HG02840 (cell line): ENCODE measurements around the gene JARID2.

Experiments used
- ATAC-seq: cut with Tn5 transposase; IDR thresholded peaks from one replicate; pipeline ENCODE4 v1.9.1; 2021; ENCODE audit warnings: mild to moderate bottlenecking, moderate library complexity, moderate number of reproducible peaks; ENCODE audit not compliant: unreplicated experiment, low FRiP score

JARID2 gene

DNA sequence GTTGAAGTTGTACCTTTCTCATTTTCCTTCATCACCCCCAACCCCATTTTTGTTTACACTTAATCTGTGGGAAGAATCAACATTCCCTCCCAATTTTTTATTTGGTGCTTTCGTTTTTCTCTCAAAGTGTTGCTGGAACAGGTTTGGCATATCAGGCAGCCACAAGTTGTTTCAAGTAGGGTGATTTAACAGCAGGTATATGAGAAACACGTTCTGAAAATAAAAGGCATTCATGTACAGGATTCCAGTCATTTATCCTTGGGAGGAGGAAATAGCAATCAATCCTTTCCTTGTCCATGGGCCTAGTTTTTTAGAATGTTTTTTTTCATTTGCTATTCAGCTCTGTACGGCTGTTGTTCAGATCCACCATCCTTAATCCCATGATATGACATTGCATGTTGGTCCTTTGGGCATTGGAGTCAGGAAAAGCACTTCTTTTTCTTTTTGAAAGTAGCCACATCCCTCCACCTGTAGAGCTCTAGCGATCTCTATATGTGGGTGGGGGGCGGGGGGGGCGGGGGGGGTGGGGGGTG, 120.2 kb downstream of the JARID2 start:
- ATAC-seq: no peak

DNA sequence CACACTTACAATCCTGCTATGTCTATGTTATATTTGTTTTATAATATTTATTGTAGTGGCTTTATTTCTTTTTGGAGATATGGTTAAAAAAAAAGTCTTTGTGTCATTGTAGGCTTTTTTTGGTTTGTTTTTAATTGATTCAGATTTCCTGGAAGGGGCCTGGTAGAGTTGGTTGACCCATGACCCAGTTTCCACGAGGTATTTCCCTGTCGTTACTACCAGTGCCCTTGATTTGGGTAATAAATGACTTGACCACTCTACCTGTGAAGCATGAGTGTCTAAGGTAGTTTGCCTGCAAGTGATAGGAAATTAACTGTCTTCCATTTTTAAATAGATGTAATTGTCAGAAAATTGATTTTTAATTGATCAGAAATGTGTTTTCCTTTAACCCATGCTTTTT, 121.0 kb downstream of the JARID2 start:
- no peak for ATAC-seq

DNA sequence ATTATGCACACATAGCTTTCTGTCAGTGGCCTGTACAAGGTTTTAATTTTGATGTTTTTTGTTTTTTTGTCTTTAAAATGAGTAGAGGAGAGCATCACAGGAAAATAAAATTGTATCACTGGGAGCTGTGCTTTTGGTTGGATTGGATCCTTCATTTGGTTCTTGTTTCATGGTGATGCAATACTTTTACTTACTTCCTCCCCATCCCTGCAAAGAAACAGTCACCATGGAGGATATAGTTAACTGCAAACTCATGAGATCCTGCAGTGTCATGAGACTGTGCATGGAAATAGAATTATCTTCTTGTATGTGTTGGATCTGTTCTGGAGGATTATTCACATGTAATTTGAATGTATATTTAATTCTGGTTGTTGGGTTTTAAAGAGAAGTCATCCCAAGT, 122.3 kb downstream of the JARID2 start:
- ATAC-seq: no peak

DNA sequence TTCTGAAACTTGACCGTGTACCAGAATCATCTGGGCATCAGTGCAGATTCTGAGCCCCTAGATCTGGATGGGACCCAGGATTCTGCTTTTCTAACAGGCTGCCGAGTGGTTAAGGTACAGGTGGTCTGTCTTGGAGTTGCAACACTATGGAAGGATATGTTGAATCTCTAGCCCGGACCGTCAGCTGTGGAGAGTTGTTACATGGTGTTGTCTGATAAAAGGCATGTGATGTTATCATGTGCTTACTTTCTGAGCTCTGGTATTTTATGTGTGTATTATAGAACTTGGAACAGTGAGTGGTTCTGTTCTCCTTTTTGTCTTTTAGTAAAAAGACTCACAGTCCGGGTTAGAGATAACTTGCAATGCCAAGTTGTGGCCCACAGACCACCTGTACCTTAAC, 123.0 kb downstream of the JARID2 start:
- ATAC-seq: no peak

DNA sequence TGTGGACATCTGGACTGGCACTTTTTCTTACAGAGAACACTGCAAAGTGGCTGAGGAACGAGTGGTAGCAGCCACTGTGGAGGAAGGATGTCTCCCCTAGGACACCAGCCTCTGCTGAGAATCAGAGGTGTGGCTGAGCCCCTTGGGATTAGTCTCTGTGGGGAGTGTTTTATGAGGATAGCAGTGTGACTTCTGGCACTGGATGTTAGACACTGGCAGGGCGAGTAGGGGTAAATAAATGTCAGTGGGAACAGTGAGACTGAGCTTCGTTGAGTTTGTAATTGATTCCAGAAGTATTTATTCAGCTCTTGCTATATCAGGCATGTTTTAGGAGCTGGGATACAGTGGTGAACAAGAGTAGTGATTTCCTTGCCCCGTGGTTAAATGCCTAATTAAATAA, 124.0 kb downstream of the JARID2 start:
- no peak for ATAC-seq

DNA sequence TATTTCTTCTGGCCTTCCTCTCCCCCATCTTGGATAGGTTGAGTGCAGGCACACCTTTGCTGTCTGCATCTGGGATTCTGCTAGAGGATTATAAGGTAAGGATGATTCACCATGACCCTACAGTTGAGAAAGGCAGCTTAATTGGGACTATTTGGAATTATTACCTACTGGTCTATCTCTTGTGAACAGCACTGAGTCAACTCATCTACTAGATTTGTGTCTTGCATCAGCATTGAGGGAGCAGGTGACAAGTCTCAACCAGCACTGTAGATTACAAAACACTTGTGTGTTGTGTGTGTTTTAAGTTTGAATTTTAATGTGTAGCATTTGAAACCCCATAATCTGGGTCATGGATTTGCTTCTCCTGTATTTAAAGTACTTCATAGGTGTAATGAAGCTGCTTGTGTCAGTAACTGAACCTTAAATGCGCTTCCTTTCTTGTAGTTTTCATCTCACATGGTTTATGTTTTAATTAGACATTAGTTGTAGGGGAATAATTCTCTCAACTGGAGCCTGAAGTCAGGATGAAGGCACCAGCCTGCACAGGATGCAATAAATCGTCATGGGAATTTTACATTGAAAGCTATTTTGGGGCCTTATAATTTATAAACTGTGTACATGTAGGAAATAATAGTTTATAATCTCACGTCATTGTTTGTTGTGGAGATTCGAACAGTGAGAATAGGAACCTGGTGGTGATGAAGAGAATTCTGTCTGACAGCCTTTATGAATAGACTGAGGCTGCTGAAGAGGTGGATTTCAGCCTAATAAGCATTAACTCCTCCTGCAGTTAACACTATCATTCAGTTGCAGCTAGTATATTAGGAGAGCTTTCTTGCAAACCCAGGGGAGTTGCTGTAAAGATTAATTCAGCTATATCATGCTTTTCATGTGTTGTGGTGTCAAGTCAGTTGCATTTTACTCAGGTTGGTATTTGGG, 125.1 kb downstream of the JARID2 start:
- ATAC-seq: no peak

DNA sequence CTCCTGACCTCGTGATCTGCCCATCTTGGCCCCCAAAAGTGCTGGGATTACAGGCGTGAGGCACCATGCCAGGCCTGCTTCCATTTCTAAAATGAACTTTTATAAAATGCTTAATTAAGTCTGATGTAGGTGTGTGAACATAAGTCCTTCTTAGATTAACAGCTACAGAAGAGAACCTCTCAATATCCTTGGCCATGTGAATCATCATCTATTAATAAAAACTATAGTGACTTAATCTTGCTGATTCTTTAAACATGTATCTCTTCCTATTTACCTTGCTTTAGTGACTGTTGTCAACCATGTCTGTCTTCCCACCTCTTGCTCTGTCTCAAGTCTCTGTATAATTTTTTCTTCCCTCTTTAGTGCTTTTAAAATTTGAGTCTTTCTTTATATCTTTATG, 127.1 kb downstream of the JARID2 start:
- no peak for ATAC-seq

DNA sequence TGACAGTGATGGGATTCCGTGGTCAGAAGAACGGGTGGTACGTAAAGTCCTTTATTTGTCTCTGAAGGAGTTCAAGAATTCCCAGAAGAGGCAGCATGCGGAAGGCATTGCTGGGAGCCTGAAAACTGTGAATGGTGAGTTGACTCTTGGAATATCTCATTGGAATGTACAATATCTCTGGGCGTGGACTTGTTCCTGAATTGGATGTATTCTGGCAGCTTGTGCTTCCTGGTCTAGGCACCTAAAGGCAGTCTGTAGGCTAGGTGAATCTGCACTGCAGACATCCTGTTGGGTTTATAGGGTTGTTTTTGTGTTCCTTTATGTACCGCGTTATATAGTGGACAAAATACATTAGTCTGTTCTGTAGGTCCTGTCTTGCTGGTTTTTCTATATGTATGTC, 128.2 kb downstream of the JARID2 start:
- ATAC-seq: no peak

DNA sequence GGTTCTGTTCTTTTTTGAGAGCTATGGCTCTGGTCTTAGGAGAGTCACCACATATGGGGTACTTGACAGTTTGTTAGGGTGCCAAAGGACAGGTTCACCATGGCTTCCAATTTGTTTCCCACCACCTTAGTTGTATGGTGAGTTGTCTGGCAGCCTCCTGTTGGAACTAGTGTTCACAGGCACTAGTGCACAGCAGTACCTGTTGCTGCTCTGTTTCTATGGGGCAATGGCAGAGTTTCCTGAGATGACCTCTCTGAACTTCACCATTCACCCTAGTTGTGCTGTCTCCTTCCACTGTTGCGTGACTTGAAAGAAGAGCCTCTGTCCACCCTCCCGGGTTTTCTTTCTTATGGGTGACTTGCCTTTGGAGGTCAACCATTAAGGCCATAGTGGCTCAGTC, 129.1 kb downstream of the JARID2 start:
- no peak for ATAC-seq

DNA sequence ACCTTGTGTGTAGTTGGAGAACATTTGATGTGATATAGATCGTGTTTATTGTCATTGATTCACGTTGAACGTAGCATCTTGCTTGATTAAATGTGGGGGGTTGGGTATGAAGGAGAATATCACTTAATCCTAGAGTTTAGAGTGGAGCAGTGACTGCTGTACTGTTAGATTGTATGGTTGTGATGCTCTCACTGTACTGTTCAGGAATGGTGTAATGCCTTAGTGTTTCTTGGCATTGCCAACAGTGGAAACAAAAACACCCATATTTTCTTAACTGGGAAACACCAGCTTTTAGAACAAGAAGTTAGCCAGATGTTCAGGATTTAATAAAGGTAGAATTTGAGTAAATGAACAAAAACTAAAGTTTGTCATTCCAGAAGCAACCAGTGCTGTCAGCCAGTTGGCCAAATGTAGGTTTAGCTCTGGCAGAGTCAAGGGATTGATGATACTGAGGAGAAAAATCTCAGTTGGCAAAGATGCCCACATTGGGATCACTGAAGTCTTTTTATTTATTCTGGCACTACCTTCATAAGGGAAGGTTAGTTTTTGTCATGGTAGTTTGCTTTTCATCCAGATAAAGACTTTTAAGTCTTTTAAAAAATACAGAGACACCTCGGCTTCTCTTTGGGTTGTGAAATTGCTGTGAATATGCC, 129.9 kb downstream of the JARID2 start:
- ATAC-seq: no peak

DNA sequence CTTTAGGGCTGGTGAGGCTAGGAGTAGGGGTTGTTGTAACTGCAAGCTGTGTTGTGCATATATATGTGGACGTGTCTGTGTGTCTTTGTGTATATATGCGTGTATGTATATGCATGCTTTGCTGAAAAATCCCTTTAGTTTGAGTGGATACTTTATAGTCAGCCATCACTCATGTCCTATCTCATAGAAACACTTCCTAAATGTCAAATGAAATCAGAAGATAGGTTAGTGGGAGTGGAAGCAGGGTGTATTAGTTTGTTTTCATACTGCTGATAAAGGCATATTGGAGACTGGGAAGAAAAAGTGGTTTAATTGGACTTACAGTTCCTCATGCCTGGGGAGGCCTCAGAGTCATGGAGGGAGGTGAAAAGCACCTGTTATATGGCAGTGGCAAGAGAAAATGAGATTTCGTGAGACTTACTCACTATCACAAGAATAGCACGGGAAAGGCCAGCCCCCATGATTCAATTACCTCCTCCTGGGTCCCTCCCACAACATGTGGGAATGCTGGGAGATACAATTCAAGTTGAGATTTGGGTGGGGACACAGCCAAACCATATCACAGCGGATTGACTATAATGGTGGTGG, 131.1 kb downstream of the JARID2 start:
- ATAC-seq: no peak

DNA sequence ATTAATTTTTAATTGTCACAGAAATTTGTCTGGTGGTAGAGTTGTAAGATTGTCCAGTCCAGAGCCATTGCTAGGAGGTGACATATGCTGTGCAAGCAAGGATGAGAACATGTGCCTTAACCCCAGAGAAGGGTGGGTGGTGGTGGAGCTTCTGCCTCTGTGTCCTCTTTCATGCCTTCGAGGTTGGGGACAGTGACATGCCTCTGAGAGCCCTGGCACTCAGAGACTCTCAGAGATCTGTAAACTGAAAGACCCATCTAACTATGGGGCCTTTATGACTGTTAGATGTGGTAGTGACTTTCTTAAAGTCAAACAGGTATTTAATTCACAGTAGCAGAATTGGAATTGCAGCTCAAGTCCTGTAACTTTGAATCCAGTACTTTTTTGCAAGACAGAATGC, 132.4 kb downstream of the JARID2 start:
- ATAC-seq: no peak

DNA sequence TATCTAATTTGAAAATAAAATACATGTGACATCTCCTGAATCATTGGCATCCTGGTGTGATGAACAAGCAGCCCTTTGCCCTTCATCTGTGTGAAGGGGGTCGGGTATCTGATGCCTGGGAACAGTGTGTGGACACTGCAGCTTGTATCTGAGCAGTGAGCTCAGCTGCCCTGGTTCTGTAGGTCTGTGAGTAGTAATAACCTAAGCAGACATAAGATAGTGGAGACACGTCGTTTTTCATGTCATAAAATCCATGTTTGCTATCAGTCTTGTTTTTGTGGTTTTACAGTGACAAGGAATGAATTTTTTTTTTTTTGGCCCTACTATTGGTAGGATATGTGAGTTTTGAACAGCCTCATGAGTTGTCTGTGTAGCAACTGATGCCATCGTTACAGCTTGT, 133.0 kb downstream of the JARID2 start:
- ATAC-seq: no peak

DNA sequence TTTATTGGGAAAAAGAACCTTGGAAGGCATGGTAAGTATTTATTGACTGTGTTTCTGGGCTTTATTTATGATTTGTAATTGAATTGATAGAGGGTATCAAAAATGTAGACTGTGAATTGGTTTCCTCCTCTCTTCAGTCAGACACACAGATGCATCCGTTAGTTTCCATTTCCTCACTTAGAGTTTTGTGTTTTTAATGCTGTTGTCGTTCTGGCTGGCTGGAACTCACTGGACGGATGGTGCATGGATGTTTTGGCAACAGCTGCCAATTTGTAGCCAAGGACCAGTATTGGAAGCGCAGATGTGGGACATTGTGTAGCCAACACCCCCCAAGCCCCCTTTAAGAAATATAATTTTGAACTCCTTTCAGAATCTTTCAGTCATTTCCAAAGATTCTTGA, 134.5 kb downstream of the JARID2 start:
- no peak for ATAC-seq

DNA sequence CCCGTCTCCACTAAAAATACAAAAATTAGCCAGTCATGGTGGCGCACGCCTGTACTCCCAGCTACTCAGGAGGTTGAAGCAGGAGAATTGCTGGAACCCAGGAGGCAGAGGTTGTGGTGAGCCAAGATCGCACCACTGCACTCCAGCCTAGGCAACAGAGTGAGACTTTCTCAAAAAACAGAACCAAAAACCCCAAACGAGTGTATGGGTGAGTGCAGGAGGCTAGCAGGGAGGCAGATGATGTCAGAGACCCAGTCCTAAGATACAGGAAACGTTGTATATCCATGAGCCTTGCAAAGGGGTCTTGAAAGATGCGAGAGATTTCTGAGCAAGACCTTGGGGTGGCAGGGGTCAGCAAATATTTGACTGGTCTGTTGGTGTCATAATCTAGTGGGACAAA, 136.2 kb downstream of the JARID2 start:
- no peak for ATAC-seq

DNA sequence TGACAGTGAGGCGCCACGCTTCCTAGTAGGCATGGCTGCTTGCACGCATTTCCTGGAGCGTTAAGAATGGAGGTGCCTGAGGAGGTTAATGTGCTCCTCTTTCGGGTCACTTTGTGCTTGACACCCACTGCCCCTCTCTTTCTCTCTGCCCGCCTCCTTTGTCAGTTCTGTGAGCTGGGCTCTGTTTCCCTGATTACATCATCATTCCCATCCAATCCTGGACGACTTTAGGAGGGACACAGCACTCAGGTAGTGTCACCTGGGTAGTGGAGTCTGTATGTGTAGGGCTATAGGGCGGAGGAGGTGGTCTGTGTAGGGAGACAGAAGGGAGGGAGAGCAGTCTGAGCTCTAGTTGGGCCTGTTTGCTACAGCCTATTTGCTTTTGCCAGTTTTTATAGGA, 136.8 kb downstream of the JARID2 start:
- no peak for ATAC-seq

DNA sequence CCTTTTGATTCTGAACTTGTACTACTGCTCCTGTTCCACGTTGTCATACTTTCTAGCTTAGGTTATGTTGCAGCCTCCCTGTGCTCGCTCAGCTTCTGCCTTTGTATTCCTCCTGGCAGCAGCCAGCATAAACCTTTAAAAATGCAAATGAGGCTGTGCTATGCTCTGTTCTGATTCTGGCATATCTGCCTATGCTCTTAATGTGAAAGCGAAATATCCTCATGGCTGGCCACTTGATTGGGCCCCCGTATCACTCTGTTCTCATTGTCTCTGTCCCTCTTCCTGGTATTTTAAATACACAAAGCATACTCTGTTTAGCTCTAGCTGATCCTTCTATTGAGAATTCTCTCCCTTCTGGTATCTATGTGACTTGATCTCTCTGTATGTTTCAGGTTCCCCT, 139.0 kb downstream of the JARID2 start:
- ATAC-seq: no peak

DNA sequence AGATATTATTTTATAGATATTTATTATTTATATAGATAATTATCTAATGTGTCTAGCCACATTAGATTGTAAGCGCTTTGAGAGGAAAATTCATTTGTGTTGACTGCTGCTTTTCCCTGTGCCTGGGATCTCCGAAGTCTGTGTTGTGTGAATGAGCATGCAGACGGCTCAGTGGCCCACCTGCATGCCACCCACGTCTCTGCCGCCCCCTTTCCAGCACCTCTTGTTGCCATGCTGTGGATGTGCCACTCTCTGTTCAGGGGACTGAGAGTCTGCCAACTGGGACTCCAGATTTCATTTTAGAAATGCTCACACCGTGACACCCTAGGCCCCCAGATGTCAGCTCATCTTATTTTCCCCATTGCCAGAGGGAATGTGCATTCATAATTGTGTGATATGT, 139.7 kb downstream of the JARID2 start:
- ATAC-seq: no peak

DNA sequence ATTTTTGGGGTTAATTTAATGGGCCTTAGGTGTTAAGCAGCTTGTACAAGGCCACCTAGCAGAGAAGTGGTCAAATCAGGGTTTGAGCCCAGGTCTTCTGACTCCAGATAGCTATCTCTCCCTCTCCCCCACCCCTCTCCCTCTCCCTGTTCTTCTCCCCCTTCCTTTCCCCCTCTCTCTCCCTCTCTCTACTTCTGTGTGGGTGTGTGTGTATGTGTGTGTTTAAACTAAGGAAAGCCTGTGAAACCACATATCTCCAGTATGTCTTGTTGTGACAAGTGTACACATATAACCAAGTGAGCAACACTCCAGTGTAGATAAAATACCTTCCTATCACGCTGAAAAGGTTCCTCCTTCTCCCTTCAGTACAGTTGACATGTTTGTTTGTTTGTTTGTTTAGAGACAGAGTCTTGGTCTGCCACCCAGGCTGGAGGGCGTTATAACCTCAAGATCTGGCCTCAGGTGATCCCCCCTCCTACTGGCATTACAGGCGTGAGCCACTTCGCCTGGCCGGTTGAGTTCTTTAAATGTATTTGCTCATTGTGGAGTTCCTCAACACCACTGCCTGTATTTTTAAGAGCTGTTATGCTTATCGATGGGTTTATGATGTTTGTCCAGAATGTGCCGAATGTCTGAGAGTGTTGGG, 140.4 kb downstream of the JARID2 start:
- ATAC-seq: no peak

DNA sequence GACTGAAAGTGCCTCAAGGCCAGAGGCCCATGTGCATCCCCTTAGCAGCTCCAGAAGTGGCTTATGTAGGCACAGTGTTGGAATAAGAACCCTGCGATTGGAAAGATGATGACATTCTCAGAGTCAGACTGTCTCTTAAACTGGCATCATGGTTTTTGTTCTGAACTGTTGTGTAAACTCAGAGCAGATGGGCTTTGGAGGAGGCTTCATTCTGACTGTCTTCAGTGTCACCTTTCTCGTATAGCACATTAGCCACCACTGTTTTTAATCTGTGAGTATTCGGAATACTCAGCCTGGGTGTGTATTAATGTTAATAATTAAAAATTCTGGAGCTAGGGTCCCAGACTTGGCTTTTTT, 140.9 kb downstream of the JARID2 start:
- no peak for ATAC-seq

DNA sequence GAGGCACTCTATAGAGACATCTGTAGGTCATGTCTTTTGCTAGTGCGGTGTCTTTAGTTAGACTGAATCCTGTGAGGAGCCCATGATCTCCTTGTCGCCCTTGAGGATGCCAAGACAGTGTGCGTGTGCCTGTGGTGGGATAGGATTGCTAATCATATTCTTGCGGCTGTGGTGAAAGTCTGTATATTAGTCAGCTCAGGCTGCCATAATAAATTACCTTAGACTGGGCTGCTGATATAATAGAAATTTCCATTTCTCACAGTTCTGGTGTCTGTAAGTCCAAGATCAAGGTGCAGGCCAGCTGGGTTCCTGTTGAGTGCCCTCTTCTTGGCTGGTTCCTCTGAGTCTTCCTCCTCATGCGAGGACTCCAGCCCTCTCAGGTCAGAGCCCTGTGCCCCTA, 141.2 kb downstream of the JARID2 start:
- ATAC-seq: no peak
